Mesangial cell (primary cell): ENCODE data around the gene RDH5. TPM values are rescaled to one million over a fixed set of nuclear protein-coding genes. Genes with fewer than 3 reads are reported as not detected.

ENCODE experiments used
- total RNA-seq: library from RNA; depleted of rRNA; stranded (reverse); fragments of >200 nt; gene quantifications from 2 replicates; pipeline ENCODE4 v1.2.3, GENCODE V29; 2015

The RDH5 gene
- 2.1 and 2.8 TPM in 2 replicates for total RNA-seq

GRCh38 chr12:55720071-55720564 is at the start of gene RDH5:
TSS of gene RDH5 (plus strand) at chr12:55720393. CDS start at chr12:55721185, 792 bp downstream.

GRCh38 chr12:55707841-55708694 is 12.1 kb upstream of the RDH5 start, which contains the start of gene ITGA7:
TSS of gene ITGA7 (minus strand) at chr12:55707904. CDS start at chr12:55707682, 222 bp downstream.

GRCh38 chr12:55715833-55716581 is 4.2 kb upstream of the RDH5 start, which contains the start of gene BLOC1S1:
TSS of gene BLOC1S1 (plus strand) at chr12:55716046. CDS start at chr12:55716052, 6 bp downstream.

GRCh38 chr12:55728939-55729818 is 9.0 kb downstream of the RDH5 start, which contains the start of gene CD63:
TSS of gene CD63 (minus strand) at chr12:55729009. CDS start at chr12:55728341, 668 bp downstream.

GRCh38 chr12:55742719-55743405 is 22.7 kb downstream of the RDH5 start, which contains the start of gene GDF11:
TSS of gene GDF11 (plus strand) at chr12:55743122. CDS start at chr12:55743317, 195 bp downstream.

Other genes starting within 250 kb of the RDH5 start
- not detected in 2 replicates for gene OR6C68, start 228.0 kb upstream of the RDH5 start, total RNA-seq
- gene OR6C4, start 170.8 kb upstream of the RDH5 start, total RNA-seq, result not detected in 2 replicates
- gene OR2AP1, start 147.9 kb upstream of the RDH5 start, total RNA-seq, result not detected in 2 replicates
- gene OR10P1, start 83.5 kb upstream of the RDH5 start, total RNA-seq, result not detected in 2 replicates
- gene ITGA7, start 12.5 kb upstream of the RDH5 start, total RNA-seq, result 1.8 and 7.1 TPM in 2 replicates
- 160 and 169 TPM in 2 replicates for gene BLOC1S1, start 4.3 kb upstream of the RDH5 start, total RNA-seq
- gene CD63, start 8.6 kb downstream of the RDH5 start, total RNA-seq, result 754 and 976 TPM in 2 replicates
- 9.8 and 11.3 TPM in 2 replicates for gene GDF11, start 22.7 kb downstream of the RDH5 start, total RNA-seq
- 36.6 and 49.7 TPM in 2 replicates for gene SARNP, start 97.3 kb downstream of the RDH5 start, total RNA-seq
- gene ORMDL2, start 97.6 kb downstream of the RDH5 start, total RNA-seq, result 16.4 and 31.3 TPM in 2 replicates
- 32.4 and 41.8 TPM in 2 replicates for gene DNAJC14, start 109.2 kb downstream of the RDH5 start, total RNA-seq
- gene MMP19, start 122.5 kb downstream of the RDH5 start, total RNA-seq, result 0.98 and 3.7 TPM in 2 replicates
- gene PYM1, start 207.5 kb downstream of the RDH5 start, total RNA-seq, result 23.0 and 23.7 TPM in 2 replicates
- 31.6 and 34.2 TPM in 2 replicates for gene DGKA, start 210.8 kb downstream of the RDH5 start, total RNA-seq
- gene PMEL, start 245.6 kb downstream of the RDH5 start, total RNA-seq, result 1.5 and 6.6 TPM in 2 replicates
- gene CDK2, start 246.4 kb downstream of the RDH5 start, total RNA-seq, result 11.2 and 54.6 TPM in 2 replicates